Left lobe of liver (tissue), 2 donors: ENCODE data around the gene NAT16. TPM values are rescaled to one million over a fixed set of nuclear protein-coding genes. Genes with fewer than 3 reads are reported as not detected.

Experiments
- ATAC-seq: fragments of 200-7000 bp; cut with Tn5 transposase; one replicate; pipeline ENCODE4 v1.9.1; 2020; ENCODE audit warnings: mild to moderate bottlenecking, moderate library complexity
- DNase-seq: peaks from one replicate; pipeline ENCODE4 v3.0.0-alpha.2; 2020; ENCODE audit warnings: low spot score
- total RNA-seq: library from RNA; stranded (reverse); gene quantifications from one replicate; pipeline ENCODE4 v1.2.1, GENCODE V29; 2021
- donor health status: DM: no; HTN: no; CAD: no; lungs with moderate emphysema.
- donor health status: DM: no; HTN: yes; CAD: no.

NAT16 gene
- total RNA-seq, 1 donor from 2014 or later: not detected

- peak; percentile 81 for DNase-seq
- ATAC-seq: peak; percentile 79
Measured at GRCh38 chr7:101172854-101173751, 7.0 kb downstream of the NAT16 start.

- ATAC-seq (no peak), DNase-seq (no peak)
Measured at GRCh38 chr7:101172005-101172853, 7.9 kb downstream of the NAT16 start.

GRCh38 chr7:101171442-101171837 lies 8.7 kb downstream of the NAT16 start:
- DNase-seq (no peak), ATAC-seq (no peak)

- DNase-seq: no peak
- ATAC-seq: no peak
Measured at GRCh38 chr7:101170617-101171441, 9.3 kb downstream of the NAT16 start.

- DNase-seq: peak; percentile 74
- peak; percentile 75 for ATAC-seq
Measured at GRCh38 chr7:101169838-101170551, 10.1 kb downstream of the NAT16 start.

- ATAC-seq (no peak), DNase-seq (no peak)
Measured at GRCh38 chr7:101169110-101169837, 10.8 kb downstream of the NAT16 start.

- no peak for ATAC-seq
- no peak for DNase-seq
Measured at GRCh38 chr7:101168412-101169049, 11.6 kb downstream of the NAT16 start.

GRCh38 chr7:101167645-101168411 lies 12.3 kb downstream of the NAT16 start:
- ATAC-seq (no peak), DNase-seq (no peak)

- ATAC-seq (no peak), DNase-seq (no peak)
Measured at GRCh38 chr7:101166909-101167644, 13.0 kb downstream of the NAT16 start.

GRCh38 chr7:101166648-101166908 lies 13.5 kb downstream of the NAT16 start:
- ATAC-seq (no peak), DNase-seq (no peak)

GRCh38 chr7:101165958-101166647 lies 14.0 kb downstream of the NAT16 start:
- no peak for DNase-seq
- no peak for ATAC-seq

GRCh38 chr7:101165075-101165957 lies 14.8 kb downstream of the NAT16 start, which contains the start of gene VGF:
Gene VGF, minus strand, starts transcription at chr7:101165569. Its CDS starts 726 bp downstream, at chr7:101164843.
- DNase-seq (peak; percentile 87), ATAC-seq (peak; percentile 90)

GRCh38 chr7:101164071-101164840 lies 15.8 kb downstream of the NAT16 start:
- no peak for DNase-seq
- ATAC-seq: peak; percentile 54

- ATAC-seq (no peak), DNase-seq (no peak)
Measured at GRCh38 chr7:101163279-101164070, 16.6 kb downstream of the NAT16 start.
